ENCODE results near the gene PTBP1. TPM values are rescaled to one million over a fixed set of nuclear protein-coding genes. Genes with fewer than 3 reads are reported as not detected.

PTBP1 gene
- total and polyA plus RNA-seq, 9 of the 15 experiments (the other 6 are each of a cell fraction or from before 2014, with no cell fraction given): 14.0 to 759 (median 234) TPM

DNA sequence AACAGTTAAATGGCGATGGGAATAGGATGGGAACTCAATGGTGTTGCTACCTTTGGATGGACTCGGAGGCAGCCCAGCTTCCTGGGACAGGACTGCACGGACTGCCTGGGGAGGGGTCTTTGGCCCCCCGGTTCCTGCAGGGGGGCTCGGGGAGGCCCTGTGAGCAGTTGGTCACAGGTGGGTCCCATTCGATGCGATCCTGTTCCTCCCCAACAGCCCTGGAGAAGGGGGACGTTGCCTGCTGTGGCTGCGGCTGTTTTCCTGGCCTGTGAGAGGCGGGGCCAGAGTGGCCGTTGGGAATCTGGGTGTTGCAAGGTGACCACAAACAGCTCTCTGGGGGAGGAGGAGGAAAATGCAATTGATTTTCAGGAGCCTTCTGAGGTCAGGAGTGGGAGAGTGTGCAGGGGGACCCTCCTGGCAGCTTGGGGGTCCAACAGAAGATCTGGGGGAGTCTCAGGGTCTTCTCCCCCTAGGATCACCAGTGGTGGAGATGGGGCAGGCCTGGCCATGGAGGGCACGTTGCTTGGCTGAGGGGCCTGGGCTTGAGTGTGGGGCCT is 26.4 kb downstream of the PTBP1 start (continued):
- TF ChIP-seq, protein P1, sequence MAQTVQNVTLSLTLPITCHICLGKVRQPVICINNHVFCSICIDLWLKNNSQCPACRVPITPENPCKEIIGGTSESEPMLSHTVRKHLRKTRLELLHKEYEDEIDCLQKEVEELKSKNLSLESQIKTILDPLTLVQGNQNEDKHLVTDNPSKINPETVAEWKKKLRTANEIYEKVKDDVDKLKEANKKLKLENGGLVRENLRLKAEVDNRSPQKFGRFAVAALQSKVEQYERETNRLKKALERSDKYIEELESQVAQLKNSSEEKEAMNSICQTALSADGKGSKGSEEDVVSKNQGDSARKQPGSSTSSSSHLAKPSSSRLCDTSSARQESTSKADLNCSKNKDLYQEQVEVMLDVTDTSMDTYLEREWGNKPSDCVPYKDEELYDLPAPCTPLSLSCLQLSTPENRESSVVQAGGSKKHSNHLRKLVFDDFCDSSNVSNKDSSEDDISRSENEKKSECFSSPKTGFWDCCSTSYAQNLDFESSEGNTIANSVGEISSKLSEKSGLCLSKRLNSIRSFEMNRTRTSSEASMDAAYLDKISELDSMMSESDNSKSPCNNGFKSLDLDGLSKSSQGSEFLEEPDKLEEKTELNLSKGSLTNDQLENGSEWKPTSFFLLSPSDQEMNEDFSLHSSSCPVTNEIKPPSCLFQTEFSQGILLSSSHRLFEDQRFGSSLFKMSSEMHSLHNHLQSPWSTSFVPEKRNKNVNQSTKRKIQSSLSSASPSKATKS (CRISPR knock-in tag; IDR thresholded peaks at IDR 0.05): no peak
- TF ChIP-seq MIER1 (IDR thresholded peaks at IDR 0.05; ENCODE audit: low read depth) (no peak), STAG1 (CRISPR knock-in tag; IDR thresholded peaks at IDR 0.05; ENCODE audit: borderline replicate concordance) (no peak), DMBX1 (CRISPR knock-in tag; IDR thresholded peaks at IDR 0.05; ENCODE audit: borderline replicate concordance) (0 out of 2 replicates have a peak, but pooled peaks have one; percentile 20), NR2F6 (CRISPR knock-in tag; IDR thresholded peaks at IDR 0.05) (no peak), ZNF75A (CRISPR knock-in tag; IDR thresholded peaks at IDR 0.05) (no peak), HNRNPK (IDR thresholded peaks at IDR 0.05; ENCODE audit: low read depth, low read length, poor library complexity, severe bottlenecking) (no peak), L3MBTL2 (IDR thresholded peaks at IDR 0.05) (peak; percentile 43), MTA2 (IDR thresholded peaks at IDR 0.05; ENCODE audit: low read depth) (no peak), HDGF (IDR thresholded peaks at IDR 0.05) (no peak), COPS2 (conservative IDR thresholded peaks at IDR 0.05) (no peak)
- TF ChIP-seq, protein P2, sequence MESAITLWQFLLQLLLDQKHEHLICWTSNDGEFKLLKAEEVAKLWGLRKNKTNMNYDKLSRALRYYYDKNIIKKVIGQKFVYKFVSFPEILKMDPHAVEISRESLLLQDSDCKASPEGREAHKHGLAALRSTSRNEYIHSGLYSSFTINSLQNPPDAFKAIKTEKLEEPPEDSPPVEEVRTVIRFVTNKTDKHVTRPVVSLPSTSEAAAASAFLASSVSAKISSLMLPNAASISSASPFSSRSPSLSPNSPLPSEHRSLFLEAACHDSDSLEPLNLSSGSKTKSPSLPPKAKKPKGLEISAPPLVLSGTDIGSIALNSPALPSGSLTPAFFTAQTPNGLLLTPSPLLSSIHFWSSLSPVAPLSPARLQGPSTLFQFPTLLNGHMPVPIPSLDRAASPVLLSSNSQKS (CRISPR knock-in tag; IDR thresholded peaks at IDR 0.05): no peak
- TF ChIP-seq, protein P3, sequence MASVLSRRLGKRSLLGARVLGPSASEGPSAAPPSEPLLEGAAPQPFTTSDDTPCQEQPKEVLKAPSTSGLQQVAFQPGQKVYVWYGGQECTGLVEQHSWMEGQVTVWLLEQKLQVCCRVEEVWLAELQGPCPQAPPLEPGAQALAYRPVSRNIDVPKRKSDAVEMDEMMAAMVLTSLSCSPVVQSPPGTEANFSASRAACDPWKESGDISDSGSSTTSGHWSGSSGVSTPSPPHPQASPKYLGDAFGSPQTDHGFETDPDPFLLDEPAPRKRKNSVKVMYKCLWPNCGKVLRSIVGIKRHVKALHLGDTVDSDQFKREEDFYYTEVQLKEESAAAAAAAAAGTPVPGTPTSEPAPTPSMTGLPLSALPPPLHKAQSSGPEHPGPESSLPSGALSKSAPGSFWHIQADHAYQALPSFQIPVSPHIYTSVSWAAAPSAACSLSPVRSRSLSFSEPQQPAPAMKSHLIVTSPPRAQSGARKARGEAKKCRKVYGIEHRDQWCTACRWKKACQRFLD (CRISPR knock-in tag; IDR thresholded peaks at IDR 0.05): no peak
- TF ChIP-seq, protein P4, sequence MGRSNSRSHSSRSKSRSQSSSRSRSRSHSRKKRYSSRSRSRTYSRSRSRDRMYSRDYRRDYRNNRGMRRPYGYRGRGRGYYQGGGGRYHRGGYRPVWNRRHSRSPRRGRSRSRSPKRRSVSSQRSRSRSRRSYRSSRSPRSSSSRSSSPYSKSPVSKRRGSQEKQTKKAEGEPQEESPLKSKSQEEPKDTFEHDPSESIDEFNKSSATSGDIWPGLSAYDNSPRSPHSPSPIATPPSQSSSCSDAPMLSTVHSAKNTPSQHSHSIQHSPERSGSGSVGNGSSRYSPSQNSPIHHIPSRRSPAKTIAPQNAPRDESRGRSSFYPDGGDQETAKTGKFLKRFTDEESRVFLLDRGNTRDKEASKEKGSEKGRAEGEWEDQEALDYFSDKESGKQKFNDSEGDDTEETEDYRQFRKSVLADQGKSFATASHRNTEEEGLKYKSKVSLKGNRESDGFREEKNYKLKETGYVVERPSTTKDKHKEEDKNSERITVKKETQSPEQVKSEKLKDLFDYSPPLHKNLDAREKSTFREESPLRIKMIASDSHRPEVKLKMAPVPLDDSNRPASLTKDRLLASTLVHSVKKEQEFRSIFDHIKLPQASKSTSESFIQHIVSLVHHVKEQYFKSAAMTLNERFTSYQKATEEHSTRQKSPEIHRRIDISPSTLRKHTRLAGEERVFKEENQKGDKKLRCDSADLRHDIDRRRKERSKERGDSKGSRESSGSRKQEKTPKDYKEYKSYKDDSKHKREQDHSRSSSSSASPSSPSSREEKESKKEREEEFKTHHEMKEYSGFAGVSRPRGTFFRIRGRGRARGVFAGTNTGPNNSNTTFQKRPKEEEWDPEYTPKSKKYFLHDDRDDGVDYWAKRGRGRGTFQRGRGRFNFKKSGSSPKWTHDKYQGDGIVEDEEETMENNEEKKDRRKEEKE (IDR thresholded peaks at IDR 0.05; ENCODE audit: borderline replicate concordance in 1 of 2, control insufficient read depth in 1 of 2, low read depth in 2 of 2, low read length in 1 of 2): no peak
- TF ChIP-seq, protein P5, sequence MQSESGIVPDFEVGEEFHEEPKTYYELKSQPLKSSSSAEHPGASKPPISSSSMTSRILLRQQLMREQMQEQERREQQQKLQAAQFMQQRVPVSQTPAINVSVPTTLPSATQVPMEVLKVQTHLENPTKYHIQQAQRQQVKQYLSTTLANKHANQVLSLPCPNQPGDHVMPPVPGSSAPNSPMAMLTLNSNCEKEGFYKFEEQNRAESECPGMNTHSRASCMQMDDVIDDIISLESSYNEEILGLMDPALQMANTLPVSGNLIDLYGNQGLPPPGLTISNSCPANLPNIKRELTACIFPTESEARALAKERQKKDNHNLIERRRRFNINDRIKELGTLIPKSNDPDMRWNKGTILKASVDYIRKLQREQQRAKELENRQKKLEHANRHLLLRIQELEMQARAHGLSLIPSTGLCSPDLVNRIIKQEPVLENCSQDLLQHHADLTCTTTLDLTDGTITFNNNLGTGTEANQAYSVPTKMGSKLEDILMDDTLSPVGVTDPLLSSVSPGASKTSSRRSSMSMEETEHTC (IDR thresholded peaks at IDR 0.05): no peak
- TF ChIP-seq, protein P6, sequence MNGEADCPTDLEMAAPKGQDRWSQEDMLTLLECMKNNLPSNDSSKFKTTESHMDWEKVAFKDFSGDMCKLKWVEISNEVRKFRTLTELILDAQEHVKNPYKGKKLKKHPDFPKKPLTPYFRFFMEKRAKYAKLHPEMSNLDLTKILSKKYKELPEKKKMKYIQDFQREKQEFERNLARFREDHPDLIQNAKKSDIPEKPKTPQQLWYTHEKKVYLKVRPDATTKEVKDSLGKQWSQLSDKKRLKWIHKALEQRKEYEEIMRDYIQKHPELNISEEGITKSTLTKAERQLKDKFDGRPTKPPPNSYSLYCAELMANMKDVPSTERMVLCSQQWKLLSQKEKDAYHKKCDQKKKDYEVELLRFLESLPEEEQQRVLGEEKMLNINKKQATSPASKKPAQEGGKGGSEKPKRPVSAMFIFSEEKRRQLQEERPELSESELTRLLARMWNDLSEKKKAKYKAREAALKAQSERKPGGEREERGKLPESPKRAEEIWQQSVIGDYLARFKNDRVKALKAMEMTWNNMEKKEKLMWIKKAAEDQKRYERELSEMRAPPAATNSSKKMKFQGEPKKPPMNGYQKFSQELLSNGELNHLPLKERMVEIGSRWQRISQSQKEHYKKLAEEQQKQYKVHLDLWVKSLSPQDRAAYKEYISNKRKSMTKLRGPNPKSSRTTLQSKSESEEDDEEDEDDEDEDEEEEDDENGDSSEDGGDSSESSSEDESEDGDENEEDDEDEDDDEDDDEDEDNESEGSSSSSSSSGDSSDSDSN (IDR thresholded peaks at IDR 0.05; ENCODE audit: borderline replicate concordance in 1 of 2, low read depth in 2 of 2, low read length in 2 of 2): no peak; a peak in 1 of 4 replicates

Measured in K562 (cell line).